Breast epithelium (tissue), 3 donors: Measurements from ENCODE around the gene PRDM16.

ENCODE experiments used
- POLR2AphosphoS5 ChIP-seq, 3 donors: sonication (generic); formaldehyde crosslinking; IDR thresholded peaks; one replicate each; pipeline ENCODE4 v1.6.1; 2017; ENCODE audit warnings: antibody characterized with exemption in 3 of 3
- TF ChIP-seq, protein P1 (sequence below), 3 donors: fragments of 450-650 bp; IDR thresholded peaks; one replicate each; pipeline ENCODE4 v1.5.1; 2016 to 2017; ENCODE audit warnings: antibody characterized with exemption in 3 of 3, mild to moderate bottlenecking in 3 of 3, moderate library complexity in 3 of 3

GRCh38 chr1:3212453-3213355, 143.7 kb downstream of the PRDM16 start:
- TF ChIP-seq, protein P1, sequence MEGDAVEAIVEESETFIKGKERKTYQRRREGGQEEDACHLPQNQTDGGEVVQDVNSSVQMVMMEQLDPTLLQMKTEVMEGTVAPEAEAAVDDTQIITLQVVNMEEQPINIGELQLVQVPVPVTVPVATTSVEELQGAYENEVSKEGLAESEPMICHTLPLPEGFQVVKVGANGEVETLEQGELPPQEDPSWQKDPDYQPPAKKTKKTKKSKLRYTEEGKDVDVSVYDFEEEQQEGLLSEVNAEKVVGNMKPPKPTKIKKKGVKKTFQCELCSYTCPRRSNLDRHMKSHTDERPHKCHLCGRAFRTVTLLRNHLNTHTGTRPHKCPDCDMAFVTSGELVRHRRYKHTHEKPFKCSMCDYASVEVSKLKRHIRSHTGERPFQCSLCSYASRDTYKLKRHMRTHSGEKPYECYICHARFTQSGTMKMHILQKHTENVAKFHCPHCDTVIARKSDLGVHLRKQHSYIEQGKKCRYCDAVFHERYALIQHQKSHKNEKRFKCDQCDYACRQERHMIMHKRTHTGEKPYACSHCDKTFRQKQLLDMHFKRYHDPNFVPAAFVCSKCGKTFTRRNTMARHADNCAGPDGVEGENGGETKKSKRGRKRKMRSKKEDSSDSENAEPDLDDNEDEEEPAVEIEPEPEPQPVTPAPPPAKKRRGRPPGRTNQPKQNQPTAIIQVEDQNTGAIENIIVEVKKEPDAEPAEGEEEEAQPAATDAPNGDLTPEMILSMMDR (IDR thresholded peaks at IDR 0.05), result no peak
- no peak for TF ChIP-seq POLR2AphosphoS5 (IDR thresholded peaks at IDR 0.05)
